NCI-H146 treated with DMSO at 0.1 percent for 48 hours (cell line): ENCODE results near the gene GBP6.
"Not testable (repeated sequence)": the region's sequence is repeated elsewhere in the genome, so short reads cannot be mapped to it uniquely, and the experiment has no call there.

Experiments used
- DNase-seq: peaks from one replicate; lab custom pipeline; 2025; ENCODE audit not compliant: unreplicated experiment; lab: John Stamatoyannopoulos, UW

GBP6 gene

DNA sequence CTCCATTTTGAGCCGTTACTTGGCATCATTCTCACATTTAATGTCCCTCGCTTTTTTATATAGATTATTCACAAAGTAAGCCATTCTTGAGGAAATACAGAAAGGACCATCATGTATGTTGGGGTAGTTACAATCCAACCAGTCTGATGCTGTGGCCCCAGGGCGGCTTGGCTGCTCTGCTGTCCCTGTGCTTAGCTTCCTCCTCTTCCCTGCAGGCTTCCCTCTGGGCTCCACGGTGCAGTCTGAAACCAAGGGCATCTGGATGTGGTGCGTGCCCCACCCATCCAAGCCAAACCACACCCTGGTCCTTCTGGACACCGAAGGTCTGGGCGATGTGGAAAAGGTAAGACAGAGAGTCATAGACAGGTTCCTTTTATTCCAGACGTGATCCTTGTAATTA, 5.5 kb downstream of the GBP6 start:
- DNase-seq = no peak

GRCh38 chr1:89373810-89374209, 10.0 kb downstream of the GBP6 start:
- DNase-seq = not testable (repeated sequence)

GRCh38 chr1:89378001-89378400, 14.1 kb downstream of the GBP6 start:
- no peak for DNase-seq

GRCh38 chr1:89381618-89382017, 17.8 kb downstream of the GBP6 start:
- DNase-seq = no peak

- DNase-seq = no peak
These were observed 18.6 kb downstream of the GBP6 start for GRCh38 chr1:89382479-89382878.

- DNase-seq = no peak
These were observed 19.3 kb downstream of the GBP6 start for GRCh38 chr1:89383185-89383584.

- no peak for DNase-seq
These were observed 26.8 kb downstream of the GBP6 start for GRCh38 chr1:89390707-89391106.

- no peak for DNase-seq
These were observed 27.8 kb downstream of the GBP6 start for GRCh38 chr1:89391686-89392085.

DNA sequence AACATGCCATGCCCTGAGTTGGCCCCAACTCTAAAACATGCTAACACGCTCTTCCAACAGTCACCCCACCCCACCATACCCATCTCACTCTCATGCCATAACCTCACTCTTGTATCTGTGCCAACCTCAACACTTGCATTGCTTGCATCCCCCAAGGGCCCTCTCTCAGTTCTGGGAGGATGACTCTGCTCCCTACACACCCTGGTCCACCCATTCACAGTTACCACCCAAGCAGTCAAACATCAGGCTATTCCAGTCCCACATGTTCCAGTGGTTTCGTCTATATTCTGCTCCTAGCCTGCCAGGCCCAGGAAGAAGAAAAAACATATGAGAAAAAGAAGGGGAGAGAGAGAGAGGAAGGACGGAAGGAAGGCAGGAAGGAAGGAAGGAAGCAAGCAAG, 31.0 kb downstream of the GBP6 start:
- DNase-seq = no peak

DNA sequence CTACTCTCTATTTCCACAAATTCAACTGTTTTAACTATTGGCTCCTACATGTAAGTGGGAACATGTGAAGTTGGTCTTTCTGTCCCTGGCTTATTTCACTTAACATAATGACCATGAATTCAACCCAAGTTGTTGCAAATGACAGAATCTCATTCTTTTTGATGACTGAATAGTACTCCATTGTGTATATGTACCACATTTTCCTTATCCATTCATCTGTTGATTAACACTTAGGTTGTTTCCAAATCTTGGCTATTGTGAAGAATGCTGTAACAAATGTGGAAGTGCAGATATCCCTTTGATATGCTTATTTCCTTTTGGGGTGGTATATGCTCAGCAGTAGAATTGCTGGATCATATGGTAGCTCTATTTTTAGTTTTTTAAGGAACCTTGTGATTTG, 33.0 kb downstream of the GBP6 start:
- DNase-seq = no peak

DNA sequence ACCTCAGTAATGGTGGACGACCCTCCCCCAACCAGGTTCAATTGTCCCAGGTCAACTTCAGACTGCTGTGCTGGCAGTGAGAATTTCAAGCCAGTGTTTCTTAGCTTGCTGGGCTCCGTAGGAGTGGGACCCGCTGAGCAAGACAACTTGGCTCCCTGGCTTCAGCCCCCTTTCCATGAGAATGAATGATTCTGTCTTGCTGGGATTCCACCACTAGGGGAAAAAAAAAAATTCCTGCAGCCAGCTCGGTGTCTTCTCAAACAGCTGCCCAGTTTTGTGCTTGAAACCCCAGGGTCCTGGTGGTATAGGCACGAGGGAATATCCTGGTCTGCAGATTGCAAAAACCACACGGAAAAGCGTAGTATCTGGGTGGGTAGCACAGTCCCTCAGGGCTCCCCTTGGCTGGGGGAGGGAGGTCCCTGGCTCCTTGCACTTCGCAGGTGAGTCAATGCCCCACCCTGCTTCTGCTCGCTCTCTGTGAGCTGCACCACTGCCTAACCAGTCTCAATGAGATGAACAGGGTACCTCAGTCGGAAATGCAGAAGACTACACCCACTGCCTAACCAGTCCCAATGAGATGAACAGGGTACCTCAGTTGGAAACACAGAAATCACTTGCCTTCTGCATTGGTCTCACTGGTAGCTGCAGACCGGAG, 41.5 kb downstream of the GBP6 start:
- DNase-seq = no peak

DNA sequence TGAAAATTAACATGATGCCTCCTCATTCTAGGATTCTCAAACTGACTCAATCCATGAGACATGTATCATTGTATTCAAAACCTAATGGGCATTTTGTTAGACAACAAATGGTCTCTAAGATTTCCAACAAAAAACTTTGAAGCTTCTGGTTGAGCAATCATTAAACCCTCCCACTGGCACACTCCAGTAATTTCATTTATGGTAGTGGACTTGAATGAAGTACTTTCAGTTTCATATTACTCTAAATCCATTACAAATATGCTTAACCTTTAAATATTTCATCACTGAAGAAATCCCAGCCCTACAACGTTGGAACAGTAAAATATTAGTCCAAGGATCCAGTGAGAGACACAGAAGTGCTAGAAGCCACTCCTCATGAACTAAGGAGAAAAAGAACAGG, 43.5 kb downstream of the GBP6 start:
- DNase-seq = no peak

- DNase-seq = not testable (repeated sequence)
These were observed 43.9 kb downstream of the GBP6 start for GRCh38 chr1:89407768-89408167.

DNA sequence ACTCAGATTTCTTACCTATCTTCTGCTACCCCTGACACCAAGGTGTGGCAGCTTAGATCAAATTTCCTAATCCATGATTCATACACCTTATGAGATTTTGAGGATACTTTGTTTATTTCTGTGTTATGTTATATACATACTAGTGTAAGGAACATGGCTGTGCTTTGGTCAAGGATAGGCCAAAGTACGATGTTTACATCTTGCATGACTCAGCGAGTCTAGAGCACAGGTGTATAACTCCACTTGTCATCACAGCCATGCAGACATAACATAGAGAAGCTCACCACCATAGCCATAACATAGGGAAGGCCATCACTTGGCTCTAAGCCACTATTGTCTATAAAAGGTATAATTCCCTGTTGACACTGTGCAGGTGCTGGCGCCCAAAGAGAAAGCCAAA, 61.2 kb downstream of the GBP6 start:
- peak; percentile 84 for DNase-seq

- no peak for DNase-seq
These were observed 65.2 kb downstream of the GBP6 start for GRCh38 chr1:89429062-89429461.

GRCh38 chr1:89429681-89430080, 65.8 kb downstream of the GBP6 start:
- not testable (repeated sequence) for DNase-seq

- no peak for DNase-seq
These were observed 69.6 kb downstream of the GBP6 start for GRCh38 chr1:89433421-89433820.

DNA sequence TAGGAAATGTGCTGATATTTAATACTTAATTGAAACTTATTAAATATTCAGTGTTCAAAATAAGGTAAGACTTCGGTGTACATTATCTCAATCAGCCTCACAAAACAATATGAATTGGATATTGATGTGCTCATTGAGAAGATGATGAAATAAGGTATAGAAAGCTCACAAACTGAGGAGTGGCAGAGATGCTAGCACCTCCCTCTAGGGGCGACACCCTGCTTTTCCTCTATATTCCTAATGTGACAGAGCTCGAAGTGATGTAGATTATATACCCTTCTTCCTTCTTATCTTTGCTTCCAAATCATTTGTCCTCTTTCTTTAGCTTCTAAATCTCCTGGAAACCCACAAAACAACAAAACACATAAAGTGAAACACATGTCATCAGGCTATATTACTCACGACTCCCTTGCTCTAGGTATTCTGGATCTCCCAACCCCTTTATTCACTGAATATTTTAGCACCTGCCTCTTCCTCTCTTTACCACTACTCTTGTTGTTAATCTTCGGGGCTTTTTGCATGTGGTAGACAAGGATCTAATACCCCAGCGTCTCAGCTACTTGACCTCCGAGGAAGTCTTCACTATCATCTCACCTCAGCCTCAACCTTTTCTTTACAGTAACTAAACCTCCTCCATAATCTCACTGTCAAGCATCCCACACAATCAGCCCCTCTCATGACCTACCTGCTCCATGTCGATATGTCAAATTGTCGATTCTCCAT, 70.4 kb downstream of the GBP6 start:
- not testable (repeated sequence) for DNase-seq
